Testis (tissue), 3 donors: Measurements from ENCODE around the gene GABRP. TPM values are rescaled to one million over a fixed set of nuclear protein-coding genes. Genes with fewer than 3 reads are reported as not detected.

Experiments
- DNase-seq: peaks from one replicate; pipeline ENCODE4 v3.0.0-alpha.2; 2019
- H3K27ac ChIP-seq, 2 donors: fragments of 200-600 bp; sonication (generic); one replicate each; pipeline ENCODE4 v1.5.1; 2019
- H3K27me3 ChIP-seq: fragments of 200-600 bp; sonication (generic); one replicate; pipeline ENCODE4 v1.5.1; 2019
- H3K36me3 ChIP-seq: fragments of 200-600 bp; sonication (generic); one replicate; pipeline ENCODE4 v1.5.1; 2017; ENCODE audit warnings: low read depth; ENCODE audit errors: missing control alignments
- H3K4me1 ChIP-seq: fragments of 200-600 bp; sonication (generic); one replicate; pipeline ENCODE4 v1.5.1; 2019
- H3K4me3 ChIP-seq, 2 donors: fragments of 200-600 bp; sonication (generic); one replicate each; pipeline ENCODE4 v1.5.1; 2017 to 2019
- H3K9me3 ChIP-seq: fragments of 200-600 bp; sonication (generic); one replicate; pipeline ENCODE4 v1.5.1; 2017
- POLR2A ChIP-seq: fragments of 450-650 bp; IDR thresholded peaks from one replicate; pipeline ENCODE4 v1.6.1; 2017; ENCODE audit warnings: antibody characterized with exemption, mild to moderate bottlenecking, moderate library complexity
- WGBS, 2 donors: methylation state at CpG; one replicate each; pipeline ENCODE4 v1.1.5; 2018; 5-methylcytosine and 5-hydroxymethylcytosine counted together
- intact Hi-C: fragments of 100-400 bp; cut with DNase I; formaldehyde crosslinking; loops from one replicate; pipeline ENCODE4 v1.15.1; 2023; ENCODE audit warnings: low total_unique reads
- polyA plus RNA-seq: library from polyadenylated mRNA; stranded (reverse); fragments of 350-450 nt; fragmentation: Illumina TruSeq; extraction: RNeasy Lipid Tissue Mini Kit (QIAGEN cat#74804); gene quantifications from one replicate; pipeline ENCODE4 v1.2.3, GENCODE V29; 2014; ENCODE audit warnings: low read depth, low replicate concordance; ENCODE audit not compliant: insufficient read depth
- total RNA-seq, 2 donors: library from RNA; depleted of rRNA; stranded (reverse); fragments of >200 nt; gene quantifications; one replicate each; pipeline ENCODE4 v1.2.3, GENCODE V29; 2016
- TF ChIP-seq, protein P1 (sequence below), 3 experiments: fragments of 450-650 bp in 2 of 3; fragments of 200-600 bp in 1 of 3; sonication (generic) in 1 of 3; IDR thresholded peaks; one replicate each; pipeline ENCODE4 v1.5.1; 2016 to 2019; ENCODE audit warnings: antibody characterized with exemption in 3 of 3, mild to moderate bottlenecking in 2 of 3, moderate library complexity in 1 of 3

Gene GABRP
- total and polyA plus RNA-seq, 3 donors from 2014 or later = 0.67 TPM; not detected in 2

DNA sequence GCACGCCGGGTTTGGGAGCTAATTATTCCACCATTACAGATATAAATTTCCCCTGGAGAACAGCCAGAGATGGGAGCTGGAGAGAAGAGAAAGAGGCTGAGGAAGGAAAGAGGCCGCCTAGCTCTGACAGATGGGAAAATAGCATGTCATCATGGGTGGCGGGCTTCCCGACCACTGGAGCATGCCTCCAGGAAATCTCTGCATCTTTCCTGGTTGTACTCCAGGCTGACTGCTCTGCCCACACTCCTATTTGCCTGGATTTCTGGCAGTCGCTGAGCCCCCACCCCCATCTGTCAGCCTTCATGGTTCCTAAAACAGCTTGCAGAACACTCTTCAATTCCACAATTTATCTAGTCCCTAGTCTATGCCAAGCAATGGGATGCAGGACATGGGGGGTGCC, 14.3 kb upstream of the GABRP start:
- Histone ChIP-seq H3K9me3 (no peaks in the 10 kb centered on the region), H3K27me3 (no peaks in the 10 kb centered on the region), H3K27ac (no peak overlapping the region), H3K4me1 (no peaks in the 10 kb centered on the region), H3K36me3 (no peaks in the 10 kb centered on the region), H3K4me3 (no peak overlapping the region)
- DNase-seq = no peak
- intact Hi-C loops = no loop called here
- 30 to 31% methylated on average over 6 of the region's 6 CpGs for WGBS, 2 donors
- TF ChIP-seq, protein P1, sequence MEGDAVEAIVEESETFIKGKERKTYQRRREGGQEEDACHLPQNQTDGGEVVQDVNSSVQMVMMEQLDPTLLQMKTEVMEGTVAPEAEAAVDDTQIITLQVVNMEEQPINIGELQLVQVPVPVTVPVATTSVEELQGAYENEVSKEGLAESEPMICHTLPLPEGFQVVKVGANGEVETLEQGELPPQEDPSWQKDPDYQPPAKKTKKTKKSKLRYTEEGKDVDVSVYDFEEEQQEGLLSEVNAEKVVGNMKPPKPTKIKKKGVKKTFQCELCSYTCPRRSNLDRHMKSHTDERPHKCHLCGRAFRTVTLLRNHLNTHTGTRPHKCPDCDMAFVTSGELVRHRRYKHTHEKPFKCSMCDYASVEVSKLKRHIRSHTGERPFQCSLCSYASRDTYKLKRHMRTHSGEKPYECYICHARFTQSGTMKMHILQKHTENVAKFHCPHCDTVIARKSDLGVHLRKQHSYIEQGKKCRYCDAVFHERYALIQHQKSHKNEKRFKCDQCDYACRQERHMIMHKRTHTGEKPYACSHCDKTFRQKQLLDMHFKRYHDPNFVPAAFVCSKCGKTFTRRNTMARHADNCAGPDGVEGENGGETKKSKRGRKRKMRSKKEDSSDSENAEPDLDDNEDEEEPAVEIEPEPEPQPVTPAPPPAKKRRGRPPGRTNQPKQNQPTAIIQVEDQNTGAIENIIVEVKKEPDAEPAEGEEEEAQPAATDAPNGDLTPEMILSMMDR (IDR thresholded peaks at IDR 0.05) = no peak
- TF ChIP-seq POLR2A = no peak

DNA sequence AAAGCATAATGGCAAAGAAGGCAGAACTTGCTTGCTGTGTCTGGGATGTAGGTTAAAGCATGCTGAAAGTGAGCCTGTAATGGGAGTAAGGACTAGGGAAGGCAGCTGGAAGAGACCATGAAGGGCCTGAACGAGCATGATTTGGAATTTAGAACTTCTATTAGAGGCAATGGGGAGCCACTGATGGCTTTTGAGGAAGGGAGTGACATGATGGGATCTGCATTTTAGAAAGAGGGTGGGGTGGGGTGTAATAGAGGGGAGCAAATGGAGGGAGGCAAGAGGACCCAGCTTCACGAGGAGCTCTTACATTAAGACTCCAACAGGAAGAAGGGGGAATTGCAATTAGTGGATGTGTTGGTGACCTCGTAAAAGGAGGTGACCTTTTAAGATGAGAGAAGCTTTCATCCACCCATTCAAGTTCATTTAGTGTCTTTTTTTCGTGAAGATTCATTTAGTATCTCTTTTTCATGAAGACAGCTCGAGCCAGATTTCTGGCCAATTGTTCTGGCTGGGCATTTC, 13.6 kb upstream of the GABRP start:
- no peaks in the 10 kb centered on the region for H3K4me1 ChIP-seq
- no peak for TF ChIP-seq POLR2A
- TF ChIP-seq, protein P1 (IDR thresholded peaks at IDR 0.05) = no peak
- DNase-seq = no peak
- intact Hi-C loops = no loop called here
- no peaks in the 10 kb centered on the region for H3K9me3 ChIP-seq
- no peak overlapping the region for H3K4me3 ChIP-seq
- no peaks in the 10 kb centered on the region for H3K27me3 ChIP-seq
- whole genome bisulfite sequencing, 2 donors = 72 to 81% methylated on average over 5 of the region's 5 CpGs
- H3K36me3 ChIP-seq = no peaks in the 10 kb centered on the region
- no peak overlapping the region for H3K27ac ChIP-seq

DNA sequence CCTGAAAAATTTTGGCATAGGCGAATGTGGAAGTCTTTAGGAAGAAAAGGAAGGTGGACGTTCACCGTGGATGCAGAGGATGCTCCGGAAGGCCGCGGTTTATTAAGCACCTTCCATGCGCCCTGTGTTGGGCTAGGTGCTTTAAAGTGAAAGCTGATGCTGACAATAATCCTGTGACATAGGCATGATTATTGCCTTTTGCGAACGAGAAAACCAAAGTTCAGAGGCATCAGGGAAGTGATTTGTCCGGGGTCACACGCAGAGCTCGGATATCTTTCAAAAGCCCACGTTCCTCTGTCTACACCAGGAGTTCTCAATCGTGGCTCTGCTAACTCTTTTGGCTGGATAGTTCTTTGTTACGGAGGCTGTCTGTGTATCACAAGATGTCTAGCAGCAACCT, 12.0 kb upstream of the GABRP start:
- Histone ChIP-seq H3K36me3 (no peaks in the 10 kb centered on the region), H3K4me1 (no peaks in the 10 kb centered on the region), H3K27me3 (no peaks in the 10 kb centered on the region), H3K27ac (no peak overlapping the region), H3K9me3 (no peaks in the 10 kb centered on the region), H3K4me3 (no peak overlapping the region)
- intact Hi-C loops = no loop called here
- DNase-seq = no peak
- WGBS, 2 donors = 88 to 91% methylated on average over 15 of the region's 15 CpGs
- TF ChIP-seq, protein P1 (IDR thresholded peaks at IDR 0.05) = no peak
- TF ChIP-seq POLR2A = no peak

DNA sequence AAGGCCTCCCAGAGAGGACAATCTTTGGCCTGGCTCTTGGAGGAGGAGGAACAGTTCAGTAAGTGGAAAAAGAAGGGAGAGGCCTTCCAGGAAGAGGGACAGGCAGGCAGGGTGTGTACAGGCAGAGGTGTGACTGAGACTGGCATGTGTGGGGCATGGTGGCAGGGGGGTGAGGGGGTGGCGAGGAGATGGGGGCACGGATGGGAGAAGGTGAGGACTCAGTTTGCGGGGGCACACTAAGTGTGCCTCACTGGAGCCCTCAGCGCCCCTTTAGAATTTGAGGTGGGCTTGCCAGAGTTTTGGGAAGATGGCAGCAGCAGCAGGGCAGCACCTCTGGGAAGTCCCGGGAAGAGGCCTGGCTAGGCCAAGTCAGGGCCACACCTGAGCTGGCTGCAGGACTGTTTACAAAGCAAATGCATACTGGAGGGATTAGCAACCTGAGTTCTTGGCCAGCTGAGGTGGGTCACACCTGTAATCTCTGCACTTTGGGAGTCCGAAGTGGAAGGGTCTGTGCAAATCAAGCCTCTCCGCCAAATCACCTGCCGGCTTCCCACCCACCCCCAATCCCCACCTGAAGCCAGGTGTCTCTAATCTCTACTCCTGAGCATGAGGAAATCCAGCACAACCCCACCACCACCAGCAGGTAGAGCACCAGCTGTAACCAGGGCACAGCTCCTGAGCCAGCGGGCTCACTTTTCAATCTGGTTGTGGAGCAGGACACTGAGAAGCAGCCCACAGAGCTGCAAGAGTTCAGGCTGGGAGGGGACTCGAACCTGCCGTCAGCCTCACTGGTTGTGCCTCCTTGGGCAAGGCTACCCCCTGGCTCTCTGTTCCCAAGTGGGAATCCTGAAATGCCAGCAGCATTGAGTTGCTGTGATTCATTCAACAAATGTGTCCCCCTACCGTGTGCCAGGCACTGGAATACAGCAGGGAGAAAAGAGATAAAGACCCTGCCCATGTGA, 10.2 kb upstream of the GABRP start:
- TF ChIP-seq, protein P1 (IDR thresholded peaks at IDR 0.05) = no peak
- no peak for TF ChIP-seq POLR2A

More for the DNA sequence above, 10.2 kb upstream of the GABRP start:
- no peak overlapping the region for H3K27ac ChIP-seq
- no peak overlapping the region for H3K4me3 ChIP-seq
- H3K36me3 ChIP-seq = no peaks in the 10 kb centered on the region
- no peaks in the 10 kb centered on the region for H3K4me1 ChIP-seq
- no peaks in the 10 kb centered on the region for H3K9me3 ChIP-seq
- DNase-seq = no peak
- 87 to 90% methylated on average over 9 to 12 of the region's 12 CpGs for WGBS, 2 donors
- intact Hi-C loops = no loop called here
- no peaks in the 10 kb centered on the region for H3K27me3 ChIP-seq
